Tibial artery (tissue), 4 donors: ENCODE results near the gene ZNF2.
A peak's percentile ranks its signal among the peaks of the same experiment; 100 is the strongest.

ENCODE experiments used
- DNase-seq, 2 donors: peaks; one replicate each; pipeline ENCODE4 v3.0.0-alpha.2; 2019
- H3K27ac ChIP-seq, 2 donors: fragments of 200-600 bp; sonication (generic) in 1 of 2; 1 replicate in 1 of 2; 2 replicates in 1 of 2; pipeline ENCODE4 v1.5.1; 2018 to 2019; ENCODE audit warnings: mild to moderate bottlenecking in 1 of 2
- H3K27me3 ChIP-seq, 2 donors: fragments of 200-600 bp; sonication (generic) in 1 of 2; one replicate each; pipeline versions ENCODE4 v1.5.1 to v1.6.0; 2016 to 2019
- H3K36me3 ChIP-seq, 3 donors: fragments of 200-600 bp; sonication (generic) in 2 of 3; one replicate each; pipeline ENCODE4 v1.5.1; 2016 to 2019; ENCODE audit warnings: mild to moderate bottlenecking in 2 of 3
- H3K4me1 ChIP-seq, 4 donors: fragments of 200-600 bp; sonication (generic) in 2 of 4; 1 replicate in 3 of 4; 2 replicates in 1 of 4; pipeline ENCODE4 v1.5.1; 2016 to 2019
- H3K4me3 ChIP-seq, 2 donors: fragments of 200-600 bp; sonication (generic) in 1 of 2; 1 replicate in 1 of 2; 2 replicates in 1 of 2; pipeline ENCODE4 v1.5.1; 2018 to 2019; ENCODE audit warnings: mild to moderate bottlenecking in 2 of 2
- H3K9me3 ChIP-seq, 3 donors: fragments of 200-600 bp; sonication (generic) in 1 of 3; one replicate each; pipeline ENCODE4 v1.5.1; 2016 to 2019
- intact Hi-C: fragments of 100-400 bp; cut with DNase I; formaldehyde crosslinking; loops from one replicate; pipeline ENCODE4 v1.15.0; 2023; ENCODE audit warnings: low total_unique reads
- TF ChIP-seq, protein P1 (sequence below), 2 experiments: fragments of 200-600 bp in 1 of 2; fragments of 450-650 bp in 1 of 2; IDR thresholded peaks; one replicate each; pipeline ENCODE4 v1.5.1; 2017 to 2019; ENCODE audit warnings: antibody characterized with exemption in 2 of 2, mild to moderate bottlenecking in 1 of 2, moderate library complexity in 1 of 2

Gene ZNF2

DNA sequence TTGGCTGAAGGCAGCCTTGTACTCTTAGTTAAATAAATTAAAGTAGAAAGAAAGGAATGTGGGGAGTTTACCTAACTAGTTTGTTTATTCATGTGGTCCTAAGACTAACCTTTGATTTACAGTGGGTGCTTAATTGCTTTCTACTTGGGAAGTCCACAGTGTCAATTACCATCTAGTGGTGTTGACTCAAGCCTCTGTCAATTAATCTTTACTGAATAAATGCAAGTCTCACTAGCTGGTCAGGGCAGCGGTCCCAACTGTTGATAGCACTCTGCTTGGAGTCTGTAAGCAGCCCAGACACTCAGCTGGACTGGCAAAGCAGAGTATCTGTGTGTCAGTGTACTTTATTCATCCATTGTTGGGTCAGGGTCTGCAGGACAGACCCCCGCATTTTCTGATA lies 21.8 kb upstream of the ZNF2 start:
- peaks cover 8 to 83% (median 70%) of the 10 kb centered on the region in 3 donors for H3K9me3 ChIP-seq
- no peak overlapping the region for H3K27ac ChIP-seq
- no peak for DNase-seq
- intact Hi-C loops, result no loop called here
- H3K27me3 ChIP-seq, result no peaks in the 10 kb centered on the region
- no peak overlapping the region for H3K4me3 ChIP-seq
- H3K4me1 ChIP-seq, result no peaks in the 10 kb centered on the region
- TF ChIP-seq, protein P1, sequence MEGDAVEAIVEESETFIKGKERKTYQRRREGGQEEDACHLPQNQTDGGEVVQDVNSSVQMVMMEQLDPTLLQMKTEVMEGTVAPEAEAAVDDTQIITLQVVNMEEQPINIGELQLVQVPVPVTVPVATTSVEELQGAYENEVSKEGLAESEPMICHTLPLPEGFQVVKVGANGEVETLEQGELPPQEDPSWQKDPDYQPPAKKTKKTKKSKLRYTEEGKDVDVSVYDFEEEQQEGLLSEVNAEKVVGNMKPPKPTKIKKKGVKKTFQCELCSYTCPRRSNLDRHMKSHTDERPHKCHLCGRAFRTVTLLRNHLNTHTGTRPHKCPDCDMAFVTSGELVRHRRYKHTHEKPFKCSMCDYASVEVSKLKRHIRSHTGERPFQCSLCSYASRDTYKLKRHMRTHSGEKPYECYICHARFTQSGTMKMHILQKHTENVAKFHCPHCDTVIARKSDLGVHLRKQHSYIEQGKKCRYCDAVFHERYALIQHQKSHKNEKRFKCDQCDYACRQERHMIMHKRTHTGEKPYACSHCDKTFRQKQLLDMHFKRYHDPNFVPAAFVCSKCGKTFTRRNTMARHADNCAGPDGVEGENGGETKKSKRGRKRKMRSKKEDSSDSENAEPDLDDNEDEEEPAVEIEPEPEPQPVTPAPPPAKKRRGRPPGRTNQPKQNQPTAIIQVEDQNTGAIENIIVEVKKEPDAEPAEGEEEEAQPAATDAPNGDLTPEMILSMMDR (IDR thresholded peaks at IDR 0.05), result no peak
- peaks cover 71 to 94% (median 73%) of the 10 kb centered on the region in 3 donors for H3K36me3 ChIP-seq

DNA sequence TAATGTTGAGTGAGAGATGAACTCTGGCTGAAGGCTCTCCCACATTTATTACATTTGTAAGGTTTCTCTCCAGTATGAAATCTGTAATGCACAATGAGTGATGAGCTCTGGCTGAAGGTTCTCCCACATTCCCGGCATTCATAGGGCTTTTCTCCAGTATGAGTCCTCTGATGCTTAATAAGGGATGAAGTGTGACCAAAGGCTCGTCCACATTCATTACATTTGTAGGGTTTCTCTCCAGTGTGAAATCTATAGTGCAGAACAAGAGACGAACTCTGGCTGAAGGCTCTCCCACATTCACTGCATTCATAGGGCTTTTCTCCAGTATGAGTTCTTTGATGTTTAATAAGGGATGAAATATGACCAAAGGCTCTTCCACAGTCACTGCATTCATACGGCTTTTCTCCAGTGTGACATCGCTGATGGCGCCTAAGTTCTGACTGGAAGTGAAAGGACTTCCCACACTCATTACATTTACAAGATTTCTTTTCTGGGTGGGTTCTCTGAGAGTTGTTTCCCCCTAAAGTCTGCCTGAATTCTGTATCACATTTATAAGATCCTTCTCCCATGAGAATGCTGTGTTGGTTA lies 16.1 kb upstream of the ZNF2 start:
- no peak for DNase-seq
- Histone ChIP-seq H3K4me3 (no peak overlapping the region), H3K27ac (no peak overlapping the region), H3K36me3 (peaks cover 98 to 99% (median 98%) of the 10 kb centered on the region in 3 donors), H3K4me1 (no peaks in the 10 kb centered on the region), H3K27me3 (no peaks in the 10 kb centered on the region), H3K9me3 (peaks cover 13 to 86% (median 67%) of the 10 kb centered on the region in 3 donors)
- intact Hi-C loops, result no loop called here
- TF ChIP-seq, protein P1 (IDR thresholded peaks at IDR 0.05), result no peak

DNA sequence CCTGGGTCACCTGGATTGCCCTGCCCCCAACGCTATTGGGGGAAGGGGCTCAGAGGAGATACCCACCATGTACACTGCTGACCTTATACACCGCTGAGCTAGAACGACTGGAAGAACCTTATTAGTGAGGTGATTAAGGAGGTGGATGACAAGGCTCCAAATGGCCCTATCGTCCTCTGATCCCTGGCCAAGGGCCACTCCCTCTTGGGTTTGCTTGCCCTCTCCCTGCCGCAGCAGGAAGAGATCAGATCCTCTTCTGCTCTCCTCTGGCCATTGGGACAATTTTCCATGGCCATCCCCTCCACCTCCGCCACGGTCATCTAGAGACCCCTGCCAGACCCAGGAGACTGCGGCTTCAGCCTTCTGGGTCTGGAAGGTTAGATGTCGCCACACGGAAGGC lies 7.2 kb upstream of the ZNF2 start:
- Histone ChIP-seq H3K4me3 (peak overlapping the region; percentile 82 to 87), H3K9me3 (no peaks in the 10 kb centered on the region), H3K36me3 (peaks cover 34 to 40% (median 34%) of the 10 kb centered on the region in 3 donors), H3K27me3 (no peaks in the 10 kb centered on the region), H3K27ac (peak overlapping the region; percentile 90 to 92), H3K4me1 (peaks cover 0 to 13% (median 11%) of the 10 kb centered on the region in 4 donors)
- DNase-seq, result no peak
- intact Hi-C loops, result loop anchor here (5.0 kb wide), 1 partner anchor 36 kb away; the partner anchor contains the start of gene MRPS5
- TF ChIP-seq, protein P1 (IDR thresholded peaks at IDR 0.05), result no peak

DNA sequence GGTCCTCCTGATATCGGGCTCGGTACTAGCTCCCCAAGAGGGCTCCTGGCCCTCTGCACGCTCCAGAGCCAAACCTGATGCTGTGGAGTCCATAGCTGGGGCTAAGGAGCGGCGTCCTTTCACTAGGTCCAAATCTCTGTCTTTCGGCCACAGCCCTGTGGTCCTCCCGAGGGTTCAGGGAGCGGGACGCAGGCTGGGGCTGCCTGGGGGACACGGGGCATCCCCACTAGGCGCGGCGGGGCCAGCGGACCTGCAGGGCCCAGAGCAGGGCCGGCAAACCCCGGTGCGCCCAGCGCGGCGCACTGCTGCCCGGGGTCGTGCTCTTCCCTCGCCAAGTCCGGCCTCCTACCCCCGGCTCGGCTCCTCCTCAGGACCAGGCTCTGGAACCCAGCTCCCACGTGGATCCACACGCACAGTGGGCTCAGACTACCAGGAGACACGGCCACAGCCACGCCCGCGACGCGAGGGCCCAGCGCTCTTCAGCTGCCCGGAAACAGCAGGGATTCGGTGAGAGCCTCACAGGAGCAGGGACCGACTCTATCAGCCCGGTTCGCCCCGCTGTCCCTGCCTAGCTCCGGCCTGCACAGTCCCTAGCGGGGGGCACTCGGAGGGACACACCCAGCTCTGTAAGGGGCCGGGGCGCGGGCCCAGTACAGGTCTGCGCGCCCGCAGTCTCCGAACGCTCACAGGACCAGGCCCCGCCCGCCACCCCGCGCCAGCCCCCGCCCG lies 6.6 kb upstream of the ZNF2 start:
- DNase-seq, result peak; percentile 40 to 72
- Histone ChIP-seq H3K27ac (peak overlapping the region; percentile 90 to 92), H3K9me3 (no peaks in the 10 kb centered on the region), H3K4me1 (peaks cover 0 to 16% (median 12%) of the 10 kb centered on the region in 4 donors), H3K4me3 (peak overlapping the region; percentile 82 to 87), H3K27me3 (no peaks in the 10 kb centered on the region), H3K36me3 (peaks cover 27 to 35% (median 28%) of the 10 kb centered on the region in 3 donors)
- intact Hi-C loops, result loop anchor here (5.0 kb wide), 1 partner anchor 37 kb away; the partner anchor contains the start of gene MRPS5
- TF ChIP-seq, protein P1 (IDR thresholded peaks at IDR 0.05), result no peak

DNA sequence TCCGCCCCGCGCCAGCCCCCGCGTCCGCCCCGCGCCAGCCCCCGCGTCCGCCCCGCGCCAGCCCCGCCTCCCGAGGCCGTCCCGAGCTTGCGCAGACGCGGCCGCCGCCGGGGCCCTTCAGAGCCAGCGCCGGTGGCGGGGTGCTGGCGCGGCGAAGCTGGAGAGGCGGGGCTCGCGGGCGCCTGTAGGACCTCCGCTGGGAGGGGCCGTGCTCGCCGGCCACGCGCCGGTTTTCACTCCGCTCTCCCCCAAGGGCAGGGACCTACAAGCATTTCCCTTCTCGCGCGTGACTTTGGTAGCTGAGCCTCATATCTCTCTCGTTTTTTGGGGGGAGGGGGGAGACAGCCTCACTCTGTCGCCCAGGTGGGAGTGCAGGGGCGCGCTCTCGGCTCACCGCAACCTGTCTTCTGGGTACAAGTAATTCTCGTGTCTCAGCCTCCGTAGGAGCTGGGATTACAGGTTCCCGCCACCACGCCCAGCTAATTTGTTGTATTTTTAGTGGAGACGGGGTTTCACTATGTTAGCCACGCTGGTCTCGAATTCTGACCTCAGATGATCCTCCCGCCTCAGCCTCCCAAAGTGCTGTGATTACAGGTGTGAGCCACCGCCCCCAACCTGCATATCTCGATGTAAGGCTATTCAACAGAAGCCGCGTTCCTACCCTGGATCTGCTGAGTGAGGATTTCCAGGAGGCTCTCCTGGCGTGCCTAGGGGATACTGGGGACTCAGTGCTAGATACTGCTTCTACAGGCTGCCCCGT lies 5.7 kb upstream of the ZNF2 start, which contains the start of gene ZNF514:
TSS of gene ZNF514 (minus strand) at position 159 of the 760 bp plus-strand sequence. CDS start 6,595 bp downstream, outside the sequence.
- H3K27ac ChIP-seq, result peak within 1 kb of the TSS; percentile 90 to 92

More for the DNA sequence above, 5.7 kb upstream of the ZNF2 start, which contains the start of gene ZNF514:
- Histone ChIP-seq H3K4me3 (peak within 1 kb of the TSS; percentile 82 to 87), H3K36me3 (peaks cover 19 to 27% (median 20%) of the 10 kb centered on the region in 3 donors), H3K4me1 (peaks cover 0 to 24% (median 17%) of the 10 kb centered on the region in 4 donors), H3K9me3 (no peaks in the 10 kb centered on the region), H3K27me3 (no peaks in the 10 kb centered on the region)
- peak; percentile 77 to 90 for DNase-seq
- TF ChIP-seq, protein P1 (IDR thresholded peaks at IDR 0.05), result no peak
- intact Hi-C loops, result loop anchor here (5.0 kb wide), 1 partner anchor 38 kb away; the partner anchor contains the start of gene MRPS5
